GM21360 (cell line): ENCODE results near the gene SYTL2.
"Not testable (repeated sequence)": the region's sequence is repeated elsewhere in the genome, so short reads cannot be mapped to it uniquely, and the experiment has no call there.

Experiments used
- ATAC-seq: cut with Tn5 transposase; IDR thresholded peaks from one replicate; pipeline ENCODE4 v1.9.1; 2021; ENCODE audit warnings: mild to moderate bottlenecking, moderate library complexity; ENCODE audit not compliant: unreplicated experiment

Gene SYTL2

DNA sequence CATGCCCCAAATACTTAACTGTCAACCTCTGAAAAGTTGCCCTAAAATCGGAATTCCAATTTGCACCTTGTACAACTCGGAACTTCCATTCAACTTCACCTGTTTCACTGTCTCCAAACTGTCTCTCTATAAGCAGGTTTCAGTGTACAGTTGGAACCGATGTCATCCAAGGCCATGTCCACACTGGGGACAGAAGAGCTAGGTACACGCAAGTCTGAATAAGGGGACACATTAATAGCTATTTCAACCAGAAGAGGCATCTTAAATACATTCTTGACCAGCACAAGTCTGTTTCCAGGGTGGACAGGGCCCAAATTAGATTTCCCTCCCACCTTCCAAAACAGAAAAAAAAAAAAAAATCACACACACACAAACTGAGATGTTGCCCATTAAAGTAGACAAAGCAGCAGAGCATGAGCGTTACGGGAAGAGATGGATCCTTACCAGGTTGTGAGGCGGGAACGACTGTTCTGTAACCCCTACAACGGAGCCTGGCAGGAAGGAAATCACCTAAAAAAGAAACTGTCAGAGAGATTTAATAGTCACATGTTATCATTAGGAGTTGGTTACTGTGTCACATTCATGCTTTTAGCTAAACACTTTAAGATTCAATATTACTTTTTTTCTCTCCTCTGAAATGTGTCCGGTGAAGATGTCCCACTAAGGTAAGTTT, 147.7 kb downstream of the SYTL2 start:
- ATAC-seq: no peak

DNA sequence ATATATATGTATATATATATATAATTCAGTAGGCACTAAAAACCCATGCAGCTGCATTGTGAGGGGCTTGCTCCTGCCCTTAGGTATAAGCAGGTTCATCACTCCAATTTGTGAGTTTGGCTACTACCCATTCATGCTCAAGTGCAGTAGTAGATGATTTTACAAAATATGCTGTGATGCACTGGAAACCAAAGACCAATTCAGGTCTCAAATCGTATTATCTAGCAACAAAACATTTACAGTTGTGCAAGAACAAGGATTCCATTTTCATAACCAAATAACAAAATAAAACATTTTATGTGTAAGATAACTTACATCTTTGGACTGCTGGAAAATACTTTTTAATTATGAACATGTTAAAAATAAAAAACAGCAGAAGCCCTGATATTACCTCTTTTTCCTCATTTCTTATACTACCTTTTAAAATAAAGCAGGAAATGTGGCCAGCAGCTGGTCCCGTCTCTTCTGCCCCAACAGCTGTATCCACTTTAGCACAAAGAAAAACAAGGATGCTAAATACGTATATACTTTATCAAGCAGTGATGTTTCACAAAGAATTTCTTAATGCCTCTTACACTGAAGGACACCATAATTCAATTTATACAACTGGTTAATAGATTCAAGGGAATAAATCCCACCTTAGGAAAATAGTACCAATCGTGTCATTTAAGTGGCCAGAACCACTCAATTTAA, 148.8 kb downstream of the SYTL2 start:
- no peak for ATAC-seq

DNA sequence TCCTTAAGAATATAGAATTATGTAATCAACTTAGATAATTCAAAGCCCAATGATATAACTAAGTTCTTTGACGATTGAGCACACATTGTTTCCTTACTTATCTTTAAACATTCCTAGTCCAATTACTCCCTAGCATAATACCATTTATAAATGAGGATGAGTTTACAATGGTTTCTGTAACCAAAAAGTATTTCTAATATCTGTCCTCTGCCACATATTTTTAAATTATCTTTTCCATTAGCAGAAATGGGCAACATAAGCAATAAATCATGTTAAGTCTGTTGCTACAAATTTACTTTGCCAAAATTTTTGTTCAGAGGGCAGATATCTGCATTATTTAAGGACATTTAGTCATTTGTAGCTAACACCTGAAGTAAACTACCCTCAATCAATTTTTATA, 152.8 kb downstream of the SYTL2 start:
- no peak for ATAC-seq

DNA sequence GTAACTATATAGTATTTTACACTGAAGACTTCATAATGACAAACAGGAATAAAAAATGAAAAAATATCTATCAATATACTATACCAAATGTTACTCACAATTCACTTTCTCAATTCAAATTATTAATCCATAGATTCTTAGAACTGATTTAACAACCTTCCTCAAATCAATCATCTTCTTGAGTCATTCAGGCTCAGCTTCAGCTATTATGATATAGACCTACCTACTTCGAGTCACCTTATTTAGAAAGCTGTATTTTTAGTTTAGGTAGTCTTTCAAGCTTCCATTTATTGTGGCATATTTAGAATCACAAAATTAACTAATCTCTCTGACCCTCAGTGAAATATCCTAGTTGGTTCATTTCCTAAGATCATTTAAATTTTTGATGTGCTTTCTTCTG, 154.2 kb downstream of the SYTL2 start:
- ATAC-seq: no peak

DNA sequence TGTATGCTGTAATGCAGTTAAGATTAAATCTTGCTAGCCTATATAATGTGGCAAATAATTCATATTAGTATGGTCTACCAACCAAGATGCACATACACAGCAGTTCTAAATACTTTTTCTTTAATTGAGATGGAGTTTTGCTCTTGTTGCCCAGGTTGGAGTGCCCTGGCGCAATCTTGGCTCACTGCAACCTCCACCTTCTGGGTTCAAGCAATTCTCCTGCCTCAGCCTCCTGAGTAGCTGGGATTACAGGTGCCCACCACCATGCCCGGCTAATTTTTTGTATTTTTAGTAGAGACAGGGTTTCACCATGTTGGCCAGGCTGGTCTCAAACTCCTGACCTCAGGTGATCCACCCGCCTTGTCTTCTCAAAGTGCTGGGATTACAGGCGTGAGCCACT, 156.6 kb downstream of the SYTL2 start:
- not testable (repeated sequence) for ATAC-seq

DNA sequence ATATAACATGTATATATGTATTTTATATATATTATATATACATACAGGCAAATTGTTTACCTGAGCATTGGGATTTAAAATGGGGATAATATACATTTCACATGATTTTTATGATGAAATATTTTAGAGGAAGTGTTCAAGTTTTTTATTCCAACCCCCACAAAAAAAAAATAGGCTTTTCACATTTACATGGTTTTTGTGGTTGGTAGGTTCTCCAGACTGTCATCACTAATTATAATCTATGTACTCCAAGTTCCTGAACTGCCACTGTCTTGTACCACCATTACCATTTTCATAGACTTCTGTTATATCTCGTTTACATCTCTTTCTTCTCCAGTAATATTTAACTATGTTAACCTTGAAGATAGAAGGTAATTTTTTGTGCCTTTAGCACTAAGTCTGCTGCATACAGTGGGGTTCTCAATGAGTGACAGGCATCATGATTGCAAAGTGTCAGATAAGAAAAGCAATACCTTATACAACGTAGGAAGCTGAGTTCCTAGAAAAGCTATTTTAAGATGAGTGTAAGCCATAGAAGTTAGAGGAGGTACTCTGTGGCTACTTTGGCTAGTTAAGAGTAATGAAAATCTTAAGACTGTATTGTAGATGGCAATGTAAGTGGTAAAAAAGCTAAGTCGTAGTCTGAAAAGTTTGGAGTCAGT, 158.0 kb downstream of the SYTL2 start:
- no peak for ATAC-seq

DNA sequence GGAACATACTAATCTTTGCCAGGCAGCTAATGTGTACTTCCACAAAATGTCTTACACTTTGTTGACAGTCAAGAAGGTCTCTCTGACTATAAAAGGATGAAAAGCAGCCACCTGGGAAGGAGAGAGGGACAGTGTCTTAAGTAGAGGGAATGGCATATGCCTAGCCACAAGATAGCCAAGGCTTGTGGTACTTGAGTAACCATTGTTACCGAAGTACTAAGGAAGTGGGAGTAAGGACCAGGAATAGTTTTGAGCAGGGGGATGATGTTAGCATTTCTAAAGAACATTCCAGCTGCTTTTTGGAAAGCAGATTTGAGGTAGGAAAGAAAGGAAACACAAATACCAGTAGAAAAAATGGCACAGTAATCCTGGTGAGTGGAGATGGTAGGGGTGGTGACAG, 159.8 kb downstream of the SYTL2 start:
- no peak for ATAC-seq

DNA sequence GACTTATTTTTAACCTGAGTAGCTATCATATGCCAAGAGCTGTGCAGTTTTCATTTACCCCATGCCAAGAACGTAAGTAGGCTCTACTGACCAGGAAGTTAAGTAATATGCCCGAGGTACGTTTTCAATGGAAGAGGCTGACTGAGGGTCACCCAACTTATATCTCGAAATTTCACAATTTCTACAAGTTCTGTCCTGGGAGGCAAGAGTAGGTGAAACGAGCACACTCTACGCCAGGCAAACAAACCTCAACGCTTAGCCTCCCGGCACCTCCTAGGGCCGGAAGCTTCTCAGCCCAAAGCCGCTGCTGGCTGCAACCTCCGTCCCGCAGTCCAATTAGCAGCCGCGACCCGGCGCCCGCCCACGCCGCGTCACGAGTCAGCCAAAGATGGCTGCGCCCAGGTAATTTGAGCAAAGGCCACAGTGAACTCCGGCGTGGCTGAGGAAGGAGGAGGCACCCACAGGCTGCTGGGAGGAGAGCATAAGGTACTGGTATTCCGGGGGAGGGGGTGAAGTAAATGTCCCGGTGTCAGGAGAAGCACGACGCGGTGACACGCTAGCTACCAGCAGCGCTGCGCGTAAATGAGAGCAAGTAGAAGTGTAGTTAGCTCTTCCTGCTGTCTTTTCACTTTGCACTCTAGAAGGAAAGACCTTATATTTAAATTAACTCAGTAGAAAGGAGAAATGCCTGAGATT, 163.2 kb downstream of the SYTL2 start, which contains the start of gene TMEM126A:
TMEM126A (plus strand) TSS at position 364 of the 696 bp plus-strand sequence. CDS start 2,289 bp downstream, outside the sequence.
- ATAC-seq: peak; percentile 99

DNA sequence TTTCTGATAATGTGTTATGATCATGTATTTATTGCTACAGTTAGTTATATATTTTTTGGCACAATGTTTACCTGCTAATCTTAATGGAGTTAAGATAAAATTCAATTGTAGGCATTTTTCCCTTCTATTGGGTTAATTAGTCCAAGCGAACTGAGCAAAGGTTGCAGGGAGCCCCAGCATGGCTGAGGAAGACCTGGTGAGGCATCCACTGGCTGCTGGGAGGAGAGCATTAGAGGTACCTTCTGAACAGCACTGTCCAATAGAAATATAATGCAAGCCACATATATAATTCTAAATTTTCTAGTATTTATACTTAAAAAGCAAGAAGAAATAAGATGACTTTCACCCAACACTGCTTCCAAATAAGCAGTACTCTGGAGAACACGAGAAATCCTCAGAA, 163.9 kb downstream of the SYTL2 start:
- no peak for ATAC-seq
